Loucy (cell line): ENCODE measurements around the gene NRCAM.

Source experiments
- H2AFZ ChIP-seq: fragments of 200-600 bp; sonication (generic); 2 replicates; pipeline ENCODE4 v1.6.0; 2016; ENCODE audit warnings: antibody characterized with exemption, mild to moderate bottlenecking, low read length, moderate library complexity
- H3F3A ChIP-seq: fragments of 200-600 bp; 2 replicates; pipeline ENCODE4 v1.6.0; 2016; ENCODE audit warnings: antibody characterized with exemption, low read depth, mild to moderate bottlenecking
- H3K27me3 ChIP-seq: fragments of 200-600 bp; sonication (generic); 2 replicates; pipeline ENCODE4 v1.6.1; 2014; ENCODE audit warnings: low read length, mild to moderate bottlenecking; ENCODE audit not compliant: insufficient read depth, poor library complexity, severe bottlenecking
- H3K36me3 ChIP-seq: fragments of 200-600 bp; sonication (generic); 2 replicates; pipeline ENCODE4 v1.6.1; 2016; ENCODE audit warnings: low read length; ENCODE audit not compliant: insufficient read depth
- H3K4me1 ChIP-seq: fragments of 200-600 bp; sonication (generic); 2 replicates; pipeline ENCODE4 v1.5.1; 2014; ENCODE audit warnings: low read length, mild to moderate bottlenecking; ENCODE audit not compliant: insufficient read depth, poor library complexity, severe bottlenecking
- H3K4me2 ChIP-seq: fragments of 200-600 bp; sonication (generic); 2 replicates; pipeline ENCODE4 v1.6.0; 2014; ENCODE audit warnings: antibody characterized with exemption, low read length, low read depth, mild to moderate bottlenecking; ENCODE audit not compliant: poor library complexity, severe bottlenecking
- H3K4me3 ChIP-seq: fragments of 200-600 bp; sonication (generic); 2 replicates; pipeline ENCODE4 v1.5.1; 2014; ENCODE audit warnings: low read length, mild to moderate bottlenecking, mixed read lengths; ENCODE audit not compliant: poor library complexity, severe bottlenecking
- H3K79me2 ChIP-seq: fragments of 200-600 bp; sonication (generic); 2 replicates; pipeline ENCODE4 v1.6.1; 2014; ENCODE audit warnings: low read length; ENCODE audit not compliant: insufficient read depth
- H3K9ac ChIP-seq: fragments of 200-600 bp; sonication (generic); 2 replicates; pipeline ENCODE4 v1.6.0; 2014; ENCODE audit warnings: mild to moderate bottlenecking, low read depth, low read length, moderate library complexity; ENCODE audit not compliant: poor library complexity, severe bottlenecking
- H3K9me2 ChIP-seq: fragments of 200-600 bp; sonication (generic); replicated peaks from 2 replicates; pipeline ENCODE4 v1.6.1; 2016; ENCODE audit warnings: low read depth, low read length, mixed read lengths
- H3K9me3 ChIP-seq: fragments of 200-600 bp; sonication (generic); 2 replicates; pipeline ENCODE4 v1.6.1; 2014; ENCODE audit warnings: mild to moderate bottlenecking, antibody characterized with exemption, low read length, low read depth; ENCODE audit not compliant: insufficient read depth
- H4K20me1 ChIP-seq: fragments of 200-600 bp; sonication (generic); 2 replicates; pipeline ENCODE4 v1.6.0; 2014; ENCODE audit warnings: antibody characterized with exemption, low read length, mild to moderate bottlenecking; ENCODE audit not compliant: insufficient read depth, poor library complexity, severe bottlenecking
- CTCF ChIP-seq: fragments of 200-600 bp; sonication (generic); conservative IDR thresholded peaks from 2 replicates; pipeline ENCODE4 v1.5.1; 2014; ENCODE audit warnings: mild to moderate bottlenecking, antibody characterized with exemption, low read length
- EZH2phosphoT487 ChIP-seq: fragments of 200-600 bp; IDR thresholded peaks from 2 replicates; pipeline ENCODE4 v1.6.1; 2018; ENCODE audit warnings: antibody characterized with exemption, mild to moderate bottlenecking, moderate library complexity, borderline replicate concordance

Gene NRCAM

GRCh38 chr7:108291791-108292440 is 164.3 kb downstream of the NRCAM start:
- Histone ChIP-seq H3K4me1 (no peaks in the 10 kb centered on the region), H3K9me3 (no peaks in the 10 kb centered on the region), H3K36me3 (no peaks in the 10 kb centered on the region), H3F3A (no peaks in the 10 kb centered on the region), H3K27me3 (no peaks in the 10 kb centered on the region), H3K4me2 (no peak overlapping the region), H3K79me2 (no peaks in the 10 kb centered on the region), H3K9ac (no peak overlapping the region), H2AFZ (no peak overlapping the region), H3K9me2 (no peaks in the 10 kb centered on the region), H3K4me3 (no peak overlapping the region), H4K20me1 (no peaks in the 10 kb centered on the region)
- TF ChIP-seq EZH2phosphoT487 (no peak), CTCF (no peak)

- Histone ChIP-seq H3F3A (no peaks in the 10 kb centered on the region), H4K20me1 (no peaks in the 10 kb centered on the region), H3K36me3 (no peaks in the 10 kb centered on the region), H2AFZ (no peak overlapping the region), H3K9me2 (no peaks in the 10 kb centered on the region), H3K9me3 (no peaks in the 10 kb centered on the region), H3K27me3 (no peaks in the 10 kb centered on the region), H3K4me2 (no peak overlapping the region), H3K4me3 (no peak overlapping the region), H3K9ac (no peak overlapping the region), H3K79me2 (no peaks in the 10 kb centered on the region), H3K4me1 (no peaks in the 10 kb centered on the region)
- no peak for TF ChIP-seq EZH2phosphoT487
- TF ChIP-seq CTCF = no peak
Observed at GRCh38 chr7:108291152-108291508, 165.1 kb downstream of the NRCAM start.

- H3K27me3 ChIP-seq = no peaks in the 10 kb centered on the region
- no peaks in the 10 kb centered on the region for H3K9me2 ChIP-seq
- TF ChIP-seq EZH2phosphoT487 = no peak
- TF ChIP-seq CTCF = no peak
- no peak overlapping the region for H3K4me3 ChIP-seq
- no peaks in the 10 kb centered on the region for H3F3A ChIP-seq
- H2AFZ ChIP-seq = no peak overlapping the region
- H3K4me1 ChIP-seq = no peaks in the 10 kb centered on the region
- H3K9ac ChIP-seq = no peak overlapping the region
- no peaks in the 10 kb centered on the region for H3K9me3 ChIP-seq
- no peaks in the 10 kb centered on the region for H3K36me3 ChIP-seq
- no peaks in the 10 kb centered on the region for H3K79me2 ChIP-seq
- no peak overlapping the region for H3K4me2 ChIP-seq
- no peaks in the 10 kb centered on the region for H4K20me1 ChIP-seq
Observed at GRCh38 chr7:108290459-108291151, 165.6 kb downstream of the NRCAM start.
